ENCODE measurements around the gene TAF5. TPM values are rescaled to one million over a fixed set of nuclear protein-coding genes. Genes with fewer than 3 reads are reported as not detected.

TAF5 gene
- total and polyA plus RNA-seq, 10 of the 15 experiments (the other 5 are each of a cell fraction or from before 2014, with no cell fraction given): 3.7 to 9.2 (median 7.3) TPM

- no peak for TF ChIP-seq SIN3A (IDR thresholded peaks at IDR 0.05; ENCODE audit: low read depth, low read length)
These were observed 61.9 kb downstream of the TAF5 start (continued) for GRCh38 chr10:103429647-103430046.

- ChIA-PET SMC1A (ENCODE audit: uncharacterized antibody, unreplicated experiment) (no interaction called here), POLR2A (no interaction called here), CTCF (interaction anchor here (1.1 kb wide), 1 partner anchor 54 kb away, joined by 5 read pairs; no protein-coding TSS in a partner anchor), RAD21 (ENCODE audit: unreplicated experiment) (no interaction called here)
- intact Hi-C loops (cut with micrococcal nuclease; ENCODE audit: unreplicated experiment) (no loop called here), in situ Hi-C loops (cut with MboI) (no loop called here)
- H3K4me3 ChIP-seq: no peak overlapping the region
- ATAC-seq: no peak
- no peak for DNase-seq (ENCODE audit: low read depth, low spot score)
- H3K27me3 ChIP-seq (replicated peaks in 1 of 2; ENCODE audit: control insufficient read depth in 2 of 2, insufficient read depth in 2 of 2, low read length in 1 of 2): no peaks in the 10 kb centered on the region
- no peaks in the 10 kb centered on the region for H3K4me1 ChIP-seq (ENCODE audit: control insufficient read depth, insufficient read depth, low read length)
- H3K36me3 ChIP-seq (ENCODE audit: control insufficient read depth in 2 of 2, insufficient read depth in 2 of 2, low read length in 1 of 2): peaks cover 17 to 46% of the 10 kb centered on the region in 2 experiments
- no peak for FAIRE-seq
- 56% methylated on average over 8 of the region's 8 CpGs for WGBS (ENCODE audit: insufficient coverage, insufficient replicate concordance, low lambda C conversion rate, missing lambda C conversion rate)
- TF ChIP-seq SREBF2 (IDR thresholded peaks at IDR 0.05; ENCODE audit: low read length) (no peak), TAF1 (IDR thresholded peaks at IDR 0.05; ENCODE audit: borderline replicate concordance, low read depth, low read length) (no peak), CHD2 (IDR thresholded peaks at IDR 0.05; ENCODE audit: borderline replicate concordance, low read depth, low read length) (no peak), HDAC6 (IDR thresholded peaks at IDR 0.05; ENCODE audit: unreplicated experiment) (no peak), MTA3 (IDR thresholded peaks at IDR 0.05; ENCODE audit: borderline replicate concordance, low read length) (no peak), WRNIP1 (IDR thresholded peaks at IDR 0.05; ENCODE audit: borderline replicate concordance, low read depth, low read length) (no peak), SIN3A (IDR thresholded peaks at IDR 0.05; ENCODE audit: low read depth, low read length) (no peak), SMARCA5 (IDR thresholded peaks at IDR 0.05) (no peak)
- BruUV-seq (replicated peaks): no TSS peak
- H3K79me2 ChIP-seq (ENCODE audit: control insufficient read depth, insufficient read depth, low read length): no peaks in the 10 kb centered on the region
- H2AFZ ChIP-seq (ENCODE audit: control insufficient read depth, low read depth, low read length): no peak overlapping the region
- no peaks in the 10 kb centered on the region for H3K9me3 ChIP-seq (replicated peaks; ENCODE audit: control insufficient read depth, insufficient read depth, low read length)
- no peak overlapping the region for H3K4me2 ChIP-seq (ENCODE audit: control insufficient read depth, insufficient read depth)
- H3K9ac ChIP-seq (ENCODE audit: control insufficient read depth, insufficient read depth, low read length): no peak overlapping the region
- no peak overlapping the region for H3K27ac ChIP-seq (ENCODE audit: control insufficient read depth, insufficient read depth)
- no peaks in the 10 kb centered on the region for H4K20me1 ChIP-seq (ENCODE audit: control insufficient read depth, insufficient read depth)
These were observed 64.1 kb downstream of the TAF5 start for GRCh38 chr10:103431902-103432301.
